ENCODE data around the gene ABI3BP. TPM values are rescaled to one million over a fixed set of nuclear protein-coding genes. Genes with fewer than 3 reads are reported as not detected.

Gene ABI3BP
- total and polyA plus RNA-seq, 2 experiments from 2014 or later = 0.42 to 0.57 TPM

GRCh38 chr3:100775669-100776068 is 217.6 kb downstream of the ABI3BP start (continued):
- TF ChIP-seq CTCF (conservative IDR thresholded peaks at IDR 0.05; ENCODE audit: low read depth in 2 of 2) (no peak), CREB1 (CRISPR knock-in tag; IDR thresholded peaks at IDR 0.05; ENCODE audit: low read depth) (no peak)

GRCh38 chr3:100775226-100775625 is 218.0 kb downstream of the ABI3BP start:
- H2AFZ ChIP-seq = no peak overlapping the region
- no peak overlapping the region for H3K4me2 ChIP-seq
- no peaks in the 10 kb centered on the region for H3K36me3 Mint-ChIP-seq (ENCODE audit: low read depth)

GRCh38 chr3:100769693-100770092 is 223.5 kb downstream of the ABI3BP start:
- no peaks in the 10 kb centered on the region for H3K79me2 ChIP-seq (replicated peaks; ENCODE audit: insufficient read depth)
- H3K4me1 ChIP-seq (ENCODE audit: insufficient read depth) = peaks cover 16% of the 10 kb centered on the region
- no peak overlapping the region for H3K27ac ChIP-seq (ENCODE audit: low read depth)
- peaks cover 6% of the 10 kb centered on the region for H3K9me2 ChIP-seq (ENCODE audit: insufficient read depth)
- H3K27ac Mint-ChIP-seq = peak overlapping the region; percentile 84
- no peaks in the 10 kb centered on the region for H3F3A ChIP-seq (replicated peaks; ENCODE audit: low read depth)
- TF ChIP-seq EZH2phosphoT487 (IDR thresholded peaks at IDR 0.05; ENCODE audit: unreplicated experiment) (no peak), CREB1 (CRISPR knock-in tag; IDR thresholded peaks at IDR 0.05; ENCODE audit: low read depth) (no peak), ZNF462 (CRISPR knock-in tag; IDR thresholded peaks at IDR 0.05) (peak; percentile 85)
- no peaks in the 10 kb centered on the region for H3K9me3 Mint-ChIP-seq
- H3K4me3 ChIP-seq = no peak overlapping the region
- H3K27me3 ChIP-seq (ENCODE audit: insufficient read depth) = no peaks in the 10 kb centered on the region
- H3K27me3 Mint-ChIP-seq (ENCODE audit: insufficient read depth, low read depth, poor library complexity) = peaks cover 2% of the 10 kb centered on the region
- no peaks in the 10 kb centered on the region for H3K36me3 ChIP-seq (ENCODE audit: insufficient read depth)
- H3K4me1 Mint-ChIP-seq = peaks cover 21% of the 10 kb centered on the region
- H3K36me3 Mint-ChIP-seq (ENCODE audit: low read depth) = no peaks in the 10 kb centered on the region
- ATAC-seq = peak; percentile 97
- H3K4me2 ChIP-seq = peak overlapping the region; percentile 27; the same call in 1 of the 2 replicates
- peak overlapping the region; percentile 74 for H2AFZ ChIP-seq
- no peak overlapping the region for H3K4me3 Mint-ChIP-seq
- H4K20me1 ChIP-seq (replicated peaks; ENCODE audit: insufficient read depth) = no peaks in the 10 kb centered on the region
- peak; percentile 62 for DNase-seq (ENCODE audit: low spot score)

More at GRCh38 chr3:100775226-100775625, 218.0 kb downstream of the ABI3BP start:
- Histone ChIP-seq H3K79me2 (replicated peaks; ENCODE audit: insufficient read depth) (no peaks in the 10 kb centered on the region), H3F3A (replicated peaks; ENCODE audit: low read depth) (no peaks in the 10 kb centered on the region), H3K4me1 (ENCODE audit: insufficient read depth) (peaks cover 2% of the 10 kb centered on the region), H3K4me3 (no peak overlapping the region), H3K36me3 (ENCODE audit: insufficient read depth) (no peaks in the 10 kb centered on the region), H4K20me1 (replicated peaks; ENCODE audit: insufficient read depth) (no peaks in the 10 kb centered on the region), H3K27ac (ENCODE audit: low read depth) (no peak overlapping the region), H3K9me2 (ENCODE audit: insufficient read depth) (peaks cover 9% of the 10 kb centered on the region), H3K27me3 (ENCODE audit: insufficient read depth) (no peaks in the 10 kb centered on the region)
- ATAC-seq = no peak
- no peak for TF ChIP-seq STAT1 (IDR thresholded peaks at IDR 0.05; ENCODE audit: unreplicated experiment)
- DNase-seq (ENCODE audit: low spot score) = no peak
- Mint-ChIP-seq H3K9me3 (no peaks in the 10 kb centered on the region), H3K27me3 (ENCODE audit: insufficient read depth, low read depth, poor library complexity) (no peaks in the 10 kb centered on the region), H3K4me3 (no peak overlapping the region), H3K27ac (no peak overlapping the region), H3K4me1 (peaks cover 5% of the 10 kb centered on the region)

Data from GM23338 (cell line).